ENCODE results near the gene CSRNP2. TPM values are rescaled to one million over a fixed set of nuclear protein-coding genes. Genes with fewer than 3 reads are reported as not detected.
A peak's percentile ranks its signal among the peaks of the same experiment; 100 is the strongest.

CSRNP2 gene
- total and polyA plus RNA-seq, 4 experiments from 2014 or later: 4.6 to 35.0 (median 20.2) TPM

GRCh38 chr12:51033048-51033447 is 50.3 kb downstream of the CSRNP2 start:
- no peak overlapping the region for H3K4me3 ChIP-seq (ENCODE audit: low read length in 2 of 2)
- Mint-ChIP-seq H3K27ac (no peak overlapping the region), H3K9me3 (no peaks in the 10 kb centered on the region), H3K27me3 (no peaks in the 10 kb centered on the region), H3K4me1 (peaks cover 0 to 6% (median 2%) of the 10 kb centered on the region in 4 donors), H3K36me3 (no peaks in the 10 kb centered on the region), H3K4me3 (no peak overlapping the region)
- intact Hi-C loops (cut with micrococcal nuclease): no loop called here
- H3K27ac ChIP-seq (ENCODE audit: low read depth, low read length): no peak overlapping the region
- H3K36me3 ChIP-seq (ENCODE audit: insufficient read depth, low read length): no peaks in the 10 kb centered on the region
- H3K9me3 ChIP-seq (ENCODE audit: control insufficient read depth in 1 of 2, low read length in 2 of 2): no peaks in the 10 kb centered on the region
- CTCF ChIA-PET (ENCODE audit: partially characterized antibody): no interaction called here
- no peaks in the 10 kb centered on the region for H3K27me3 ChIP-seq (ENCODE audit: insufficient read depth, low read length)
- POLR2A ChIA-PET (ENCODE audit: partially characterized antibody): no interaction called here
- no peaks in the 10 kb centered on the region for H3K4me1 ChIP-seq (ENCODE audit: insufficient read depth, low read length)
- no peak for DNase-seq

- no peak for DNase-seq
- H3K27me3 Mint-ChIP-seq: no peaks in the 10 kb centered on the region
- H3K36me3 ChIP-seq (ENCODE audit: insufficient read depth, low read length): no peaks in the 10 kb centered on the region
- ChIA-PET POLR2A (ENCODE audit: partially characterized antibody) (interaction anchor here (1.1 kb wide), 1 partner anchor 190 kb away, joined by 4 read pairs; the partner anchor contains the start of gene POU6F1), CTCF (ENCODE audit: partially characterized antibody) (interaction anchor here (1.1 to 1.5 kb wide), 2 partner anchors 20 to 264 kb away, joined by 3 to 4 read pairs; partner anchors contain the start of gene LETMD1)
- no peaks in the 10 kb centered on the region for H3K9me3 Mint-ChIP-seq
- no peaks in the 10 kb centered on the region for H3K27me3 ChIP-seq (ENCODE audit: insufficient read depth, low read length)
- peaks cover 14% of the 10 kb centered on the region for H3K4me1 ChIP-seq (ENCODE audit: insufficient read depth, low read length)
- intact Hi-C loops (cut with micrococcal nuclease): loop anchor here (1.0 kb wide), 2 partner anchors 203 to 263 kb away; no protein-coding TSS in a partner anchor
- H3K4me3 Mint-ChIP-seq: peak overlapping the region in 1 of 8 donors; percentile 6
- H3K36me3 Mint-ChIP-seq: peaks cover 0 to 2% of the 10 kb centered on the region in 2 donors
- H3K4me3 ChIP-seq (ENCODE audit: low read length in 2 of 2): no peak overlapping the region
- H3K27ac ChIP-seq (ENCODE audit: low read depth, low read length): no peak overlapping the region
- no peak overlapping the region for H3K27ac Mint-ChIP-seq
- peaks cover 14 to 43% (median 30%) of the 10 kb centered on the region in 4 donors for H3K4me1 Mint-ChIP-seq
- H3K9me3 ChIP-seq (ENCODE audit: control insufficient read depth in 1 of 2, low read length in 2 of 2): no peaks in the 10 kb centered on the region
These were observed 54.6 kb downstream of the CSRNP2 start for GRCh38 chr12:51028813-51029150.

GRCh38 chr12:51028126-51028812 is 55.1 kb downstream of the CSRNP2 start:
- H3K4me3 ChIP-seq (ENCODE audit: low read length in 2 of 2): no peak overlapping the region
- no peaks in the 10 kb centered on the region for H3K36me3 ChIP-seq (ENCODE audit: insufficient read depth, low read length)
- Mint-ChIP-seq H3K27ac (peak overlapping the region in 3 of 7 donors; percentile 6 to 70 (median 30)), H3K4me1 (peaks cover 17 to 48% (median 34%) of the 10 kb centered on the region in 4 donors), H3K36me3 (peaks cover 0 to 2% of the 10 kb centered on the region in 2 donors), H3K9me3 (no peaks in the 10 kb centered on the region), H3K4me3 (peak overlapping the region in 6 of 8 donors; percentile 26 to 67 (median 44)), H3K27me3 (no peaks in the 10 kb centered on the region)
- ChIA-PET POLR2A (ENCODE audit: partially characterized antibody) (interaction anchor here (0.9 to 5.0 kb wide), 4 partner anchors 18 to 264 kb away, joined by 3 to 31 read pairs (median 4); partner anchors contain the start of genes ATF1, CSRNP2 and POU6F1), CTCF (ENCODE audit: partially characterized antibody) (interaction anchor here (1.0 to 3.5 kb wide), 6 partner anchors 9 to 263 kb away, joined by 3 to 18 read pairs (median 4); partner anchors contain the start of gene LETMD1)
- H3K4me1 ChIP-seq (ENCODE audit: insufficient read depth, low read length): peaks cover 20% of the 10 kb centered on the region
- intact Hi-C loops (cut with micrococcal nuclease): loop anchor here (1.0 kb wide), 2 partner anchors 203 to 263 kb away; no protein-coding TSS in a partner anchor
- H3K27me3 ChIP-seq (ENCODE audit: insufficient read depth, low read length): no peaks in the 10 kb centered on the region
- peak in 3 of 5 donors; percentile 12 to 18 (median 12) for DNase-seq
- H3K27ac ChIP-seq (ENCODE audit: low read depth, low read length): no peak overlapping the region
- H3K9me3 ChIP-seq (ENCODE audit: control insufficient read depth in 1 of 2, low read length in 2 of 2): no peaks in the 10 kb centered on the region

GRCh38 chr12:51027342-51027835 is 56.0 kb downstream of the CSRNP2 start:
- peaks cover 19 to 54% (median 38%) of the 10 kb centered on the region in 4 donors for H3K4me1 Mint-ChIP-seq
- H3K27me3 Mint-ChIP-seq: no peaks in the 10 kb centered on the region
- Histone ChIP-seq H3K4me1 (ENCODE audit: insufficient read depth, low read length) (peaks cover 27% of the 10 kb centered on the region), H3K4me3 (ENCODE audit: low read length in 2 of 2) (no peak overlapping the region), H3K9me3 (ENCODE audit: control insufficient read depth in 1 of 2, low read length in 2 of 2) (no peaks in the 10 kb centered on the region), H3K36me3 (ENCODE audit: insufficient read depth, low read length) (no peaks in the 10 kb centered on the region), H3K27ac (ENCODE audit: low read depth, low read length) (no peak overlapping the region), H3K27me3 (ENCODE audit: insufficient read depth, low read length) (no peaks in the 10 kb centered on the region)
- intact Hi-C loops (cut with micrococcal nuclease): no loop called here
- ChIA-PET POLR2A (ENCODE audit: partially characterized antibody) (interaction anchor here (0.6 to 5.0 kb wide), 7 partner anchors 10 to 264 kb away, joined by 3 to 31 read pairs (median 4); partner anchors contain the start of genes ATF1, CSRNP2 and POU6F1), CTCF (ENCODE audit: partially characterized antibody) (interaction anchor here (1.0 to 3.5 kb wide), 7 partner anchors 8 to 262 kb away, joined by 3 to 18 read pairs (median 7); no protein-coding TSS in a partner anchor)
- H3K9me3 Mint-ChIP-seq: peaks cover 0 to 2% (median 0%) of the 10 kb centered on the region in 8 donors
- DNase-seq: no peak
- H3K36me3 Mint-ChIP-seq: peaks cover 0 to 2% of the 10 kb centered on the region in 2 donors
- peak overlapping the region in 6 of 7 donors; percentile 49 to 87 (median 69) for H3K27ac Mint-ChIP-seq
- peak overlapping the region; percentile 18 to 83 (median 72) for H3K4me3 Mint-ChIP-seq

GRCh38 chr12:51025836-51026638 is 57.4 kb downstream of the CSRNP2 start, which contains the start of gene SLC11A2:
TSS of gene SLC11A2 (minus strand) at chr12:51026384. CDS start at chr12:51010728, 15,656 bp downstream.
- Histone ChIP-seq H3K27ac (ENCODE audit: low read depth, low read length) (peak within 1 kb of the TSS; percentile 83), H3K27me3 (ENCODE audit: insufficient read depth, low read length) (no peaks in the 10 kb centered on the region), H3K9me3 (ENCODE audit: control insufficient read depth in 1 of 2, low read length in 2 of 2) (no peaks in the 10 kb centered on the region), H3K4me1 (ENCODE audit: insufficient read depth, low read length) (peaks cover 41% of the 10 kb centered on the region), H3K36me3 (ENCODE audit: insufficient read depth, low read length) (no peaks in the 10 kb centered on the region), H3K4me3 (ENCODE audit: low read length in 2 of 2) (peak within 1 kb of the TSS; percentile 78 to 89)
- Mint-ChIP-seq H3K36me3 (peaks cover 0 to 2% of the 10 kb centered on the region in 2 donors), H3K4me3 (peak within 1 kb of the TSS; percentile 97 to 100 (median 98)), H3K9me3 (peaks cover 0 to 2% (median 0%) of the 10 kb centered on the region in 8 donors), H3K27me3 (no peaks in the 10 kb centered on the region), H3K4me1 (peaks cover 26 to 68% (median 47%) of the 10 kb centered on the region in 4 donors), H3K27ac (peak within 1 kb of the TSS; percentile 95 to 99 (median 98))
- ChIA-PET POLR2A (ENCODE audit: partially characterized antibody) (interaction anchor here (0.5 to 5.0 kb wide), 18 partner anchors 8 to 315 kb away, joined by 3 to 32 read pairs (median 4); partner anchors contain the start of genes ATF1, CSRNP2, DAZAP2 and LETMD1), CTCF (ENCODE audit: partially characterized antibody) (interaction anchor here (1.1 to 3.5 kb wide), 12 partner anchors 9 to 261 kb away, joined by 3 to 18 read pairs (median 6); no protein-coding TSS in a partner anchor)
- peak; percentile 89 to 93 (median 89) for DNase-seq
- intact Hi-C loops (cut with micrococcal nuclease): loop anchor here (1.0 kb wide), 1 partner anchor 22 kb away; the partner anchor contains the start of gene LETMD1

- ChIA-PET POLR2A (ENCODE audit: partially characterized antibody) (interaction anchor here (0.6 to 5.0 kb wide), 10 partner anchors 17 to 612 kb away, joined by 3 to 32 read pairs (median 12); partner anchors contain the start of genes ATF1, CSRNP2, DAZAP2 and LETMD1), CTCF (ENCODE audit: partially characterized antibody) (interaction anchor here (1.1 to 3.5 kb wide), 7 partner anchors 9 to 56 kb away, joined by 3 to 18 read pairs (median 4); no protein-coding TSS in a partner anchor)
- Histone ChIP-seq H3K4me1 (ENCODE audit: insufficient read depth, low read length) (peaks cover 47% of the 10 kb centered on the region), H3K9me3 (ENCODE audit: control insufficient read depth in 1 of 2, low read length in 2 of 2) (no peaks in the 10 kb centered on the region), H3K27ac (ENCODE audit: low read depth, low read length) (peak overlapping the region; percentile 83), H3K4me3 (ENCODE audit: low read length in 2 of 2) (peak overlapping the region; percentile 78 to 89), H3K27me3 (ENCODE audit: insufficient read depth, low read length) (no peaks in the 10 kb centered on the region), H3K36me3 (ENCODE audit: insufficient read depth, low read length) (no peaks in the 10 kb centered on the region)
- Mint-ChIP-seq H3K4me1 (peaks cover 30 to 74% (median 52%) of the 10 kb centered on the region in 4 donors), H3K9me3 (peaks cover 0 to 2% (median 0%) of the 10 kb centered on the region in 8 donors), H3K27me3 (no peaks in the 10 kb centered on the region), H3K4me3 (peak overlapping the region; percentile 97 to 100 (median 98)), H3K36me3 (peaks cover 0 to 2% of the 10 kb centered on the region in 2 donors), H3K27ac (peak overlapping the region; percentile 95 to 99 (median 98))
- DNase-seq: no peak
- intact Hi-C loops (cut with micrococcal nuclease): no loop called here
These were observed 58.0 kb downstream of the CSRNP2 start for GRCh38 chr12:51025338-51025835.

Data from CD4-positive, alpha-beta memory T cell (primary cell).